COR-L47 (cell line): Measurements from ENCODE around the gene KCNMB2.
"Not testable (repeated sequence)": the region's sequence is repeated elsewhere in the genome, so short reads cannot be mapped to it uniquely, and the experiment has no call there.

ENCODE experiments used
- DNase-seq: peaks from one replicate; lab custom pipeline; 2025; lab: John Stamatoyannopoulos, UW

Gene KCNMB2

GRCh38 chr3:178536211-178537079 is at the start of gene KCNMB2:
KCNMB2 (plus strand) TSS chr3:178536436.
- peak; percentile 94 for DNase-seq

- no peak for DNase-seq
Observed at GRCh38 chr3:178486903-178487302, 49.3 kb upstream of the KCNMB2 start.

GRCh38 chr3:178487752-178488151 is 48.5 kb upstream of the KCNMB2 start:
- DNase-seq: no peak

- peak; percentile 60 for DNase-seq
Observed at GRCh38 chr3:178491751-178492150, 44.5 kb upstream of the KCNMB2 start.

GRCh38 chr3:178492491-178492890 is 43.7 kb upstream of the KCNMB2 start:
- peak; percentile 98 for DNase-seq

- DNase-seq: no peak
Observed at GRCh38 chr3:178494386-178494785, 41.9 kb upstream of the KCNMB2 start.

- DNase-seq: no peak
Observed at GRCh38 chr3:178496911-178497310, 39.3 kb upstream of the KCNMB2 start.

- no peak for DNase-seq
Observed at GRCh38 chr3:178498871-178499270, 37.4 kb upstream of the KCNMB2 start.

GRCh38 chr3:178500631-178501030 is 35.6 kb upstream of the KCNMB2 start:
- DNase-seq: no peak

GRCh38 chr3:178504128-178504527 is 32.1 kb upstream of the KCNMB2 start:
- no peak for DNase-seq

- DNase-seq: no peak
Observed at GRCh38 chr3:178505832-178506231, 30.4 kb upstream of the KCNMB2 start.

- DNase-seq: no peak
Observed at GRCh38 chr3:178507507-178508442, 28.5 kb upstream of the KCNMB2 start.

- no peak for DNase-seq
Observed at GRCh38 chr3:178508443-178508825, 27.8 kb upstream of the KCNMB2 start.

- no peak for DNase-seq
Observed at GRCh38 chr3:178510496-178510895, 25.7 kb upstream of the KCNMB2 start.

- DNase-seq: no peak
Observed at GRCh38 chr3:178512647-178513046, 23.6 kb upstream of the KCNMB2 start.

GRCh38 chr3:178513546-178514380 is 22.5 kb upstream of the KCNMB2 start:
- no peak for DNase-seq

- no peak for DNase-seq
Observed at GRCh38 chr3:178514401-178514800, 21.8 kb upstream of the KCNMB2 start.

GRCh38 chr3:178515076-178515744 is 21.0 kb upstream of the KCNMB2 start:
- not testable (repeated sequence) for DNase-seq

GRCh38 chr3:178517665-178518334 is 18.4 kb upstream of the KCNMB2 start:
- no peak for DNase-seq

GRCh38 chr3:178518660-178519396 is 17.4 kb upstream of the KCNMB2 start:
- no peak for DNase-seq
